ENCODE measurements around the gene C6orf136.

The C6orf136 gene

GRCh38 chr6:30685157-30686008 is 38.5 kb downstream of the C6orf136 start:
- H3K36me3 ChIP-seq (ENCODE audit: control insufficient read depth in 4 of 4, insufficient read depth in 4 of 4, low read length in 3 of 4) = peaks cover 0 to 16% (median 2%) of the 10 kb centered on the region in 4 experiments

DNA sequence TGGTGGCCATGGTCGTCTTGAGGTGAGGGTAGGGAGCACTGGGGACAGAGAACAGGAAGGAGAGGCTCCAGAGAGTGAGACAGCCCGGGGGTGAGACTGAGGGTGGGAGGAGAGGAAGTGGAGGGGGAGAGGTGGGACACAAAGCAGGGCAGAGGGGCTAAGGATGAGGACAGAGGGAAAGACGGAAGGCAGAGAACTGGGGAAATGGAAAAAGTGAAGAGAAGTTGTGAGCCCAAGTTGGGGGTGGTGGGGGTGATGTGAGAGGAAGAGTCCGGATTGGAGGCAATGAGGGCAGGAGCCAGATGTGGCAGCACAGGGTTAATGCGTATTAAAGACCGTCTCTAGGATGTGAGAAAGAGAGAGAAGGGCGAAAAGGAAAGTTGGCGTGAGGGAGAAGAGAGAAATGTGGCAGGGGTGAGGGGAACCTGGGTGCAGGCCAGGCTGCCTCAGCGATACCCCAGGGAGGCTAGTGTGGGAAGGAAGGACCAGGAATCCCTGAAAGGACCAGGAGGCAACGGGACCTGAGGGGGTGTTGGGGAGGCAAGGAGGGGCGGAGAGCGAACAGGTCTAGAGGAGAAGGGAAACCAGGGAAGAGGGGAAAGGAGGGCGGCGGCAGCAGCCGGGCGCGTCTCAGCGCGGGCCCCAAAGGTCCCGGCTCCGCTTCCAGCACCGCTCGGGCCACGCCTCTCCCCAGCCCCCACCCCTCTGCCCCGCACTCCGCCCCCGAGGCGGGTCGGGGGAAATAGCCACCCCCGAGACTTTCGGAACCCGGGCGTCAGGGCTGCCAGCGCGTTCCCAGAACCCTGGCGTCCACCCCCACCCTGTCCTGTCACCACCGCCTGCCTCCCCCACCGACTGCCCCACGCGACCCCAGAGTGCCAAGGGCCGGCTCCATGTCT is 39.3 kb downstream of the C6orf136 start, which contains the start of gene PPP1R18:
Gene PPP1R18 (minus strand): TSS at position 637 of the 899 bp plus-strand sequence. CDS start 627 bp downstream, at position 10.
- H3K4me1 ChIP-seq (ENCODE audit: control extremely low read depth in 1 of 4, control insufficient read depth in 4 of 4, insufficient read depth in 4 of 4, low read length in 3 of 4) = peaks cover 17 to 83% (median 80%) of the 10 kb centered on the region in 4 experiments
- H3K36me3 ChIP-seq (ENCODE audit: control insufficient read depth in 4 of 4, insufficient read depth in 4 of 4, low read length in 3 of 4) = peaks cover 0 to 10% (median 1%) of the 10 kb centered on the region in 4 experiments

More at GRCh38 chr6:30685157-30686008, 38.5 kb downstream of the C6orf136 start:
- 41% methylated on average over 18 of the region's 29 CpGs for WGBS (ENCODE audit: insufficient coverage)
- peak overlapping the region; percentile 68 to 94 for H3K27ac ChIP-seq (ENCODE audit: insufficient read depth in 1 of 2, low read depth in 1 of 2, low read length in 2 of 2, poor library complexity in 1 of 2, severe bottlenecking in 2 of 2)
- CTCF ChIA-PET = interaction anchor here (0.6 to 18.0 kb wide), 3 partner anchors 9 to 37 kb away, joined by 3 to 622 read pairs (median 4); partner anchors contain the start of genes MDC1 and TUBB
- POLR2A ChIA-PET = interaction anchor here (1.0 to 7.4 kb wide), 2 partner anchors 36 to 68 kb away, joined by 3 to 56 read pairs; partner anchors contain the start of genes PPP1R10 and TUBB
- no peaks in the 10 kb centered on the region for H3K27me3 ChIP-seq (replicated peaks in 2 of 5; ENCODE audit: control insufficient read depth in 4 of 5, insufficient read depth in 5 of 5, low read length in 4 of 5)
- no peaks in the 10 kb centered on the region for H3K9me3 ChIP-seq (ENCODE audit: control extremely low read depth in 1 of 5, control insufficient read depth in 4 of 5, insufficient read depth in 2 of 5, low read depth in 1 of 5, low read length in 4 of 5)
- peak overlapping the region; percentile 45 to 96 (median 88) for H3K4me3 ChIP-seq (ENCODE audit: control insufficient read depth in 1 of 7, extremely low read depth in 1 of 7, insufficient read depth in 4 of 7, low read depth in 2 of 7, low read length in 6 of 7)
- peaks cover 16 to 87% (median 84%) of the 10 kb centered on the region in 4 experiments for H3K4me1 ChIP-seq (ENCODE audit: control extremely low read depth in 1 of 4, control insufficient read depth in 4 of 4, insufficient read depth in 4 of 4, low read length in 3 of 4)
- DNase-seq = no peak

DNA sequence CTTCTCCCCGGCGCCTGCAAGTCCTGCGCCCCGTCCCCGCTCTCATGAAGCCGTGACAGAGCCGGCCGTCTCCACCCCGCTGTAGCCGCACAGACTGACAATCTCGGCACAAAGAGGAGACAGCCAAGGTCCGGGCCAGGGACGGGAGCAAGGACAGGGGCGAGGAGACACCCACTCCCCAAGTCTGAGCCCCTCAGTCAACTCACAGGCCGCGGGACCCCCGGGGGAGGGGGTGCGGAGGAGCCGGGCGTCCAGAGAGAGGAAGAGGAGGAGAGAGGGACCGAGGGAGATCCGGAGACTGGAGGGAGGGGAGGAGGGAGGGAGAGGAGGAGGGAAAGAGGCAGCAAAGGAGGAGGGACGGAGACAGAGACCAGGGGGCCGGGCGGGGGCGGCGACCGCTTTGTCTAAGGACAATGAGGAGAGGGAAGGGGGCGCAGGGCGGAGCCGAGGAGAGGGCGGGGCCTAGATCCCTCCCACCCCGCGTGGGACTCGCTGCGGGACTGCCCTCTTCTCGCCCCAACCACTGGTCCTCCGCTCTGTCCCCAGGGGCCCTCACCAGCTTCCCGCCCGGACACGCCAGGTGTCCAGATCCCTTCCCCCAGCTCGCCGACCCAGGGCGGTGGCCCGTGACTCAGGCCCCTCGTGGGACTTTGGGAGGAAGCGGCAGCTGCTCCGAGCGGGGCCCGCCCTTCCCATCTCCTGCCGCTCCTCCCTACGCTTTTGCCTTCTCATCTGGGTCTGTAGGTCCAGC is 40.1 kb downstream of the C6orf136 start:
- ChIA-PET CTCF (interaction anchor here (1.8 to 5.2 kb wide), 2 partner anchors 7 to 18 kb away, joined by 6 to 37 read pairs; no protein-coding TSS in a partner anchor), POLR2A (interaction anchor here (0.6 to 1.7 kb wide), 3 partner anchors 22 to 34 kb away, joined by 3 to 13 read pairs (median 4); partner anchors contain the start of genes MDC1 and TUBB)
- WGBS (ENCODE audit: insufficient coverage) = 0% methylated on average over 47 of the region's 52 CpGs
- Histone ChIP-seq H3K4me3 (ENCODE audit: control insufficient read depth in 1 of 7, extremely low read depth in 1 of 7, insufficient read depth in 4 of 7, low read depth in 2 of 7, low read length in 6 of 7) (peak overlapping the region; percentile 85 to 96 (median 89)), H3K27ac (ENCODE audit: insufficient read depth in 1 of 2, low read depth in 1 of 2, low read length in 2 of 2, poor library complexity in 1 of 2, severe bottlenecking in 2 of 2) (peak overlapping the region; percentile 66 to 94), H3K4me1 (ENCODE audit: control extremely low read depth in 1 of 4, control insufficient read depth in 4 of 4, insufficient read depth in 4 of 4, low read length in 3 of 4) (peaks cover 16 to 77% (median 73%) of the 10 kb centered on the region in 4 experiments), H3K27me3 (replicated peaks in 2 of 5; ENCODE audit: control insufficient read depth in 4 of 5, insufficient read depth in 5 of 5, low read length in 4 of 5) (no peaks in the 10 kb centered on the region), H3K9me3 (ENCODE audit: control extremely low read depth in 1 of 5, control insufficient read depth in 4 of 5, insufficient read depth in 2 of 5, low read depth in 1 of 5, low read length in 4 of 5) (no peaks in the 10 kb centered on the region), H3K36me3 (ENCODE audit: control insufficient read depth in 4 of 4, insufficient read depth in 4 of 4, low read length in 3 of 4) (peaks cover 0 to 9% (median 0%) of the 10 kb centered on the region in 4 experiments)
- peak; percentile 59 to 84 (median 78) for DNase-seq

More for the DNA sequence above, 39.3 kb downstream of the C6orf136 start, which contains the start of gene PPP1R18:
- no peaks in the 10 kb centered on the region for H3K9me3 ChIP-seq (ENCODE audit: control extremely low read depth in 1 of 5, control insufficient read depth in 4 of 5, insufficient read depth in 2 of 5, low read depth in 1 of 5, low read length in 4 of 5)
- CTCF ChIA-PET = interaction anchor here (0.6 to 18.0 kb wide), 2 partner anchors 12 to 36 kb away, joined by 4 to 622 read pairs; partner anchors contain the start of genes MDC1 and TUBB
- H3K27ac ChIP-seq (ENCODE audit: insufficient read depth in 1 of 2, low read depth in 1 of 2, low read length in 2 of 2, poor library complexity in 1 of 2, severe bottlenecking in 2 of 2) = peak within 1 kb of the TSS; percentile 68 to 94
- H3K4me3 ChIP-seq (ENCODE audit: control insufficient read depth in 1 of 7, extremely low read depth in 1 of 7, insufficient read depth in 4 of 7, low read depth in 2 of 7, low read length in 6 of 7) = peak within 1 kb of the TSS; percentile 85 to 96 (median 89)
- DNase-seq = peak in 2 of 3 donors; percentile 68 to 72
- under 1% methylated on average over 31 of the region's 41 CpGs for WGBS (ENCODE audit: insufficient coverage)
- POLR2A ChIA-PET = interaction anchor here (7.4 kb wide), 1 partner anchor 35 kb away, joined by 56 read pairs; the partner anchor contains the start of gene TUBB
- H3K27me3 ChIP-seq (replicated peaks in 2 of 5; ENCODE audit: control insufficient read depth in 4 of 5, insufficient read depth in 5 of 5, low read length in 4 of 5) = no peaks in the 10 kb centered on the region

DNA sequence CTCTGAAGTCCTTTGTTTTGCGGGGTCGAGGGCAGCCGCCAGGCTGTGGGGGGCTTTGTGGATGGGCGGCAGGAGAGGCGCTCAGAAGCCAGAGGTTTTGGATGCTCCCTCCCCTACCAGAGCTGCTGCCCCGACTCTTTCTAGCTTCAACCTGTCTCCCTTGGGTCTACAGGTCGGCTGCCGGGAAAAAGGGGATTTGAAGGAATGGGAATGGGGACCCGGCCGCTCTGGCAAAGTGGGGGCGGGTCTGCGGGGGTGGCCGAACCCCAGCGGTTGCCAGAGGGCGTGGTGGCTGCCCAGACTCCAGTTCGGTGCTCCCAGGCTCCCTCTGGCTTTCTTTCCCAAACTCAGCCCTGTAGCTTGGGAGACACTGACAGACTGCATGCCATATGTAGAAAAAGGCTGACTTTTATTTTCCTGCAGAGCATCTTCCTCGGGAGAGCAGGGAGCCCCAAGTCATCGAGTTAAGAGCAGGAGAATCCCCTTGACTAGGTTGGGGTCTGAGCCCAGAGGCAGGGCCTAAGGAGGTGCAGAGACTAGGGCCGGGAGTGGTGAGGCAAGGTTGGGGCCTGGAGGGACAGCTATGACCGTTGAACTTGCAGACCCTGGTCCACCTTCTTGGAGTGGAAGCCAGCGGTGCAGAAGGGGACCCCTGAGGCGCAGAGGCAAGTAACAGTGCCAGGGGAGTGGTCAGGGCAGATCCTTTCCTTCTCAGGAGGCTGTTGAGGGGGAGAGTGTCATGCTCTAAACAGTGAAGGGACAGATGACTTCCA is 40.9 kb downstream of the C6orf136 start:
- peak overlapping the region; percentile 50 to 94 for H3K27ac ChIP-seq (ENCODE audit: insufficient read depth in 1 of 2, low read depth in 1 of 2, low read length in 2 of 2, poor library complexity in 1 of 2, severe bottlenecking in 2 of 2)
- H3K4me3 ChIP-seq (ENCODE audit: control insufficient read depth in 1 of 7, extremely low read depth in 1 of 7, insufficient read depth in 4 of 7, low read depth in 2 of 7, low read length in 6 of 7) = peak overlapping the region; percentile 85 to 96 (median 89)
- ChIA-PET CTCF (interaction anchor here (1.2 to 5.2 kb wide), 9 partner anchors 8 to 143 kb away, joined by 3 to 37 read pairs (median 4); partner anchors contain the start of genes MDC1 and TUBB), POLR2A (interaction anchor here (0.6 to 1.7 kb wide), 5 partner anchors 17 to 33 kb away, joined by 3 to 13 read pairs (median 3); partner anchors contain the start of genes MDC1 and TUBB)
- H3K4me1 ChIP-seq (ENCODE audit: control extremely low read depth in 1 of 4, control insufficient read depth in 4 of 4, insufficient read depth in 4 of 4, low read length in 3 of 4) = peaks cover 16 to 71% (median 65%) of the 10 kb centered on the region in 4 experiments
- 25% methylated on average over 17 of the region's 22 CpGs for WGBS (ENCODE audit: insufficient coverage)
- DNase-seq = no peak
- no peaks in the 10 kb centered on the region for H3K9me3 ChIP-seq (ENCODE audit: control extremely low read depth in 1 of 5, control insufficient read depth in 4 of 5, insufficient read depth in 2 of 5, low read depth in 1 of 5, low read length in 4 of 5)
- H3K27me3 ChIP-seq (replicated peaks in 2 of 5; ENCODE audit: control insufficient read depth in 4 of 5, insufficient read depth in 5 of 5, low read length in 4 of 5) = no peaks in the 10 kb centered on the region
- peaks cover 0 to 9% (median 0%) of the 10 kb centered on the region in 4 experiments for H3K36me3 ChIP-seq (ENCODE audit: control insufficient read depth in 4 of 4, insufficient read depth in 4 of 4, low read length in 3 of 4)

- ChIA-PET CTCF (interaction anchor here (0.9 to 5.2 kb wide), 11 partner anchors 9 to 144 kb away, joined by 3 to 37 read pairs (median 4); partner anchors contain the start of genes MDC1 and TUBB), POLR2A (interaction anchor here (0.5 to 1.7 kb wide), 4 partner anchors 16 to 110 kb away, joined by 3 to 13 read pairs (median 3); partner anchors contain the start of gene TUBB)
- no peaks in the 10 kb centered on the region for H3K9me3 ChIP-seq (ENCODE audit: control extremely low read depth in 1 of 5, control insufficient read depth in 4 of 5, insufficient read depth in 2 of 5, low read depth in 1 of 5, low read length in 4 of 5)
- peaks cover 0 to 9% (median 0%) of the 10 kb centered on the region in 4 experiments for H3K36me3 ChIP-seq (ENCODE audit: control insufficient read depth in 4 of 4, insufficient read depth in 4 of 4, low read length in 3 of 4)
- no peak overlapping the region for H3K27ac ChIP-seq (ENCODE audit: insufficient read depth in 1 of 2, low read depth in 1 of 2, low read length in 2 of 2, poor library complexity in 1 of 2, severe bottlenecking in 2 of 2)
- H3K4me1 ChIP-seq (ENCODE audit: control extremely low read depth in 1 of 4, control insufficient read depth in 4 of 4, insufficient read depth in 4 of 4, low read length in 3 of 4) = peaks cover 16 to 64% (median 58%) of the 10 kb centered on the region in 4 experiments
- WGBS (ENCODE audit: insufficient coverage) = 100% methylated on average over 3 of the region's 9 CpGs
- no peaks in the 10 kb centered on the region for H3K27me3 ChIP-seq (replicated peaks in 2 of 5; ENCODE audit: control insufficient read depth in 4 of 5, insufficient read depth in 5 of 5, low read length in 4 of 5)
- peak overlapping the region in 4 of 7 experiments; percentile 87 to 96 (median 89) for H3K4me3 ChIP-seq (ENCODE audit: control insufficient read depth in 1 of 7, extremely low read depth in 1 of 7, insufficient read depth in 4 of 7, low read depth in 2 of 7, low read length in 6 of 7)
- DNase-seq = no peak
These were observed 41.6 kb downstream of the C6orf136 start for GRCh38 chr6:30688569-30688968.

Data from common myeloid progenitor, CD34-positive (primary cell).